ENCODE results near the gene ZEB1. TPM values are rescaled to one million over a fixed set of nuclear protein-coding genes. Genes with fewer than 3 reads are reported as not detected.
"Not testable (repeated sequence)": the region's sequence is repeated elsewhere in the genome, so short reads cannot be mapped to it uniquely, and the experiment has no call there.

The ZEB1 gene
- polyA plus RNA-seq, 3 donors, result 23.0 to 24.6 (median 23.9) TPM

DNA sequence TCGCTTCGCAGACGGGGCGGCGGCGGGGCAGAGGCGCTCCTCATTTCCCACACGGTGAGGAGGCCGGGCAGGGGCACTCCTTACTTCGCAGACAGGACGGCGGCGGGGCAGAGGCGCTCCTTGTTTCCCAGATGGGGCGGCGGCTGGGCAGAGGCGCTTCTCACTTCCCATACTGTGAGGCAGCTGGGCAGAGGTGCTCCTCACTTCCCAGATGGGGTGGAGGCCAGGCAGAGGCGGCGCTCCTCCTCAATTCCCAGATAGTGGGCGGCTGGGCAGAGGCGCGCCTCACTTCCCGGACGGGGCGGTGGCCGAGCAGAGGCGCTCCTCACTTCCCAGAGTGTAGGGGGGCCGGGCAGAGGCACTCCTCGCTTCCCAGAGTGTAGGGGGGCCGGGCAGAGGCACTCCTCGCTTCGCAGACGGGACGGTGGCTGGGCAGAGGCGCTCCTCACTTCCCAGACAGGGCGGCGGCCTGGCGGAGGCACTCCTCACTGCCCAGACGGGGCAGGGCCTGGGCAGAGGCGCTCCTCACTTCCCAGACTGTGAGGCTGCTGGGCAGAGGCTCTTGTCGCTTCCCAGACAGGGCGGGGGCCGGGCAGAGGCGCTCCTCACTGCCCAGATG is 43.1 kb downstream of the ZEB1 start:
- no peak for DNase-seq

GRCh38 chr10:31363696-31364095 is 44.7 kb downstream of the ZEB1 start:
- DNase-seq, result not testable (repeated sequence)

DNA sequence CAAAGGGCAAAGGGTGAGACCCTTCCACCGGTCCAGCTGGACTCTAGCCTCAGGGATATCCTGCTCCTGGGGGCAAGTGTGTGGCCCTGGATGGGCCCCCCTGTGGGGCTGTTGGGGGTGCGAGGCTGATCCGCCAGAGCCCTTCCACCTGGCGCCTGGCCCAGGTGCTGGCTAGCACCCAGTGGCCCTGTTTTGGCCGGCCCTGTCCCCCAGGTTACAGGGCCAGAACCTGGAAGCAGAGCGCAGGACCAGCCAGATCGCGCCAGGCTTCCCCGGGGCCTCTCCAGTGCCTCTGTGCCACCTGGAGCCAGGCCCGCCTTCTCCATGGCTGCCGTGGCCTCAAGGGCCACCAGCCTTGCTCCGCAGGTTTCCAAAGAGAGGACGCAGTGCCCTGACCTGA is 45.2 kb downstream of the ZEB1 start:
- DNase-seq, result not testable (repeated sequence)

- DNase-seq, result no peak
Observed at GRCh38 chr10:31366703-31367102, 47.7 kb downstream of the ZEB1 start.

DNA sequence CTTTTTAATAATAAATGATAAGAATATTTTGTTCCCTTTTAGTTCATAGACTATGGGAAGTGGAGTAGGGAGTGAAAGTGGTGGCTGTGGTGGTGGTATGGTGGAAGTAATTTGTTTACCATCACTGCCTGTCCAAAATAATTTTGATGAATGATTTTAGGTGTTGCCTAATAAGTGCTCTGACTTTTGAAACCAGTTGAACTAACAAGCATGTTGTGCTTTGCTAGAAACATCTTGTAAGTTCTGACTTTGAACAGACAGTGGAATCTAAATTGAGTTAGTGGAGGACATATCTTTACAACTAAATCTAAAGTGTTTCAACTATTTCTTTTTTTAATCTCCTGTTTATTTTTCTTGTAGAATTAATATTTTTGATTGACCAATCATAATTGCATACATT is 49.7 kb downstream of the ZEB1 start:
- no peak for DNase-seq

DNA sequence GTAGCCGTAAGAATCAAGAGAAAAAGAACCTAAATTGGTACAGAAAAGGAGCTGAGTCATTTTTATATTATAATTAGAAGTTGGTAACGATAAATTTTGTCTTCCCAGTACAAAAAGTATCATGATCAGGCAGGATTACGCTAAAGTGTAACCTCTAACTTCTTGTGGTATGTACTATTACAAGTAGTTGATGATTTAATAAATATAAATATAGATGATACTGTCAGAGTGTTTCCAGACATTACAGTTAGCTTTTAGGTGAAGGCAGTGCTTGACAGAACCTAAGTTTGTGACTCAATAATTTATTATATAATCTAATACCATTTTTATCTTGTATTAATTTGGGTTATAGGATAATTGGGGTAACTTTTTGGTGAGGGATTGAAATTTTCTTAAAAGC is 53.4 kb downstream of the ZEB1 start:
- no peak for DNase-seq

- DNase-seq, result no peak
Observed at GRCh38 chr10:31374146-31374696, 55.2 kb downstream of the ZEB1 start.

DNA sequence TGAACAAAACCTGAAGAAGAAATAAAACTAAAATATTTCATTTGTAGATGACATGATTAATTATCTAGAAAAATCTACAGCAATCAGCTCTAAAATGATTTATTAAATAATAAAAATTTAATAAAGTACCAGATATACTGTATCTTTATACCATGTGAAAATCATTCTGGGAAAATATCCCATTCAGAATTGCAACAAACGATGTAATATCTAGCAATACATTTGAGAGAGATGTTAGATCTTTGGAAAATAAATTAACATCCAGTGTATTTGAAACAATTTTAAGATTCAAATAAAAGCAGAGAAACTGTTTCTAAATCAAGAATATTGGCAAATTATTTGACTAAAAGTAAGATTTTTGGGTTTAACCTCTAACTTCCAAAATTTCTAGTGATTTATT is 62.2 kb downstream of the ZEB1 start:
- DNase-seq, result no peak

DNA sequence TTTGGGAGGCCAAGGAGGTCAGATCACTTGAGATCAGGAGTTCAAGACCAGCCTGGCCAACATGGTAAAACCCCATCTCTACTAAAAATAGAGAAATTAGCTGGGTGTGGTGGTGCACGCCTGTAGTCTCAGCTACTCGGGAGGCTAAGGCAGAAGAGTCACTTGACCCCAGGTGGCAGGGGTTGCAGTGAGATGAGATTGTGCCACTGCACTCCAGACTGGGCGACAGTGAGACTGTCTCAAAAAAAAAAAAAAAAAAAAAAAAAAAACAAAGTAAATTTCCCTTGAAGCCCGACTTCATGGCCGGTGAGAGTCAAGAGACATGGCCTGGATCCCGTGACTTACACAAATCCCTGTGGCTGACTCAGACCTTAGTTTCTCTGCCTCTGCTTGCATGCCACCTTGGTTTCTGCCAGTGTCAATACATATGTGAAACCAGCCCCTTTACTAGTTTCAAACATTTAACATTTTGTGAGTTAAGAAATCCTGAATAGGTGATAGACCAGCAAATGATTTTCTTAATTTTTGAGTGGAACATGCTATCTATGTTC is 62.8 kb downstream of the ZEB1 start:
- no peak for DNase-seq

- DNase-seq, result no peak
Observed at GRCh38 chr10:31383810-31384588, 65.0 kb downstream of the ZEB1 start.

DNA sequence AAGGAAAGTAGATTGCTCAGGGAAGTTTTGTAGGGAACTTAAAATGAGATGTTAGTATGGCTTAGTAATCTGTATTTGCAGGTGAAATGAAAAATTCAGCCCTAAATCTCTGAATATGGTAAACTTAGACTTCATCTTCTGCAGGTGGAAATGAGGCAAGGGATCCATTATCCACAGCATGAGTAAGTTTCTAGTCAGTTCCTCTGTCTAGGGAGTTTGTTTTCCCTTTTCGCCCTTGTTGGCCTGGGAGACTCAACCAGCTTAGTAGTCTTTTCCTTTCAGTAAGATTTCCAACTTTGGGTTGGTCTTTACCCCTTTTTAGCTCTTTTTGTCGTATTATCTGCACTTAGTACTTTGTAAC is 65.6 kb downstream of the ZEB1 start:
- DNase-seq, result no peak

GRCh38 chr10:31390804-31391203 is 71.8 kb downstream of the ZEB1 start:
- DNase-seq, result no peak

DNA sequence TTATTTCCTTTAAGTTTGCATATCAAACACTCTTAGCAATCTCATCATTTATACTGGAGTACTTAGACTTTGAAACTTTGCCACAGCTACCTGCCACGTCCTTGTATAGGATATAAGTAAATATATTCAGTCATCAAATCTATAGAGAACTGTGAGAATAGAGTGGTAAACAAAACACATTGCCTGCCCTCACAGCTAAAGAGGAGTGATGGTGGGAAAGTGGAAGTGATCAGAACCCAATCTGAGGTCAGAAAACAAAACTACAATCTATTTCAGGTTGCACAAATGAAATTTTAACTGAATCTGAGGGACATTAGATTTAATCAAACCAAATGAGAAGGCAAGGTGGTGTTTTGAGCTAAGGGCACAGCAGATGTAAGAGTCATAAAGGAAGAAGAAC is 74.8 kb downstream of the ZEB1 start:
- DNase-seq, result no peak

GRCh38 chr10:31395695-31396094 is 76.7 kb downstream of the ZEB1 start:
- DNase-seq, result no peak

DNA sequence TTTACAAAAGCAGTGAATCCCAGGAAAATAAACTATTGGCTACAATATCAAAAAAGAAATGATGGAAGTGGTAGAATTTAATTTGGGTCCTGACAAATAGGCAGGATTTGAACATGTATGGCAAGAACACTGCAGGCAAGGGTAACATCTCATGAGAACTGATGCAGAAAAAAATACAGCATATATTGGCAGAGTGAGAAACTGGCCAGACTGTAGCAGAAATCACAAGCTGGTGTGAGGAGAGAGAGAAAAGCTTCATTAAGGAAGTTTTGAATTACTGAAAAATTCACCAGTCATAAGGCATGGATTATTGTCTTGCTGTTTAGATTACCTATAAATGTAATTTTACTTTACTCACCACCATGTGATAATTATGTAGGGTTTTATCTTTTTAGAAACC is 77.4 kb downstream of the ZEB1 start:
- DNase-seq, result no peak

GRCh38 chr10:31397852-31398251 is 78.8 kb downstream of the ZEB1 start:
- DNase-seq, result no peak

- DNase-seq, result no peak
Observed at GRCh38 chr10:31399171-31399570, 80.2 kb downstream of the ZEB1 start.

DNA sequence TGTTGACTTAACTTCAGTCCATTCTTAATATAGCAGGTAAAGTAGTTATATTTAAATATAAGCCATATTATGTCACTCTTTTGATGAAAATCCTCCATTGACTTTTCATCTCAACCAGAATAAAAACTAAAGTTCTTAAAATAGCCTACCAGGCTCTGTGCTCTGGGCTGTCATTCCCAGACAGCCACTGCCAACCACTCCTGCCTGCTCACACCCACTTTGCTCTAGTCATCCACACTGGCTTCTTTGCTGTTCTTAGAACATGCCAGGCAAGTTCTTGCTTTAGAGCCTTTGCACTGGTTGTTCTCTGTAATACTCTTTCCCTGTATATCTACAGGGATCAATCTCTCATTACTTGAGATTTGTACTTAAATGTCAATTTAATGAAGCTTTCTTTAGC is 80.6 kb downstream of the ZEB1 start:
- no peak for DNase-seq

DNA sequence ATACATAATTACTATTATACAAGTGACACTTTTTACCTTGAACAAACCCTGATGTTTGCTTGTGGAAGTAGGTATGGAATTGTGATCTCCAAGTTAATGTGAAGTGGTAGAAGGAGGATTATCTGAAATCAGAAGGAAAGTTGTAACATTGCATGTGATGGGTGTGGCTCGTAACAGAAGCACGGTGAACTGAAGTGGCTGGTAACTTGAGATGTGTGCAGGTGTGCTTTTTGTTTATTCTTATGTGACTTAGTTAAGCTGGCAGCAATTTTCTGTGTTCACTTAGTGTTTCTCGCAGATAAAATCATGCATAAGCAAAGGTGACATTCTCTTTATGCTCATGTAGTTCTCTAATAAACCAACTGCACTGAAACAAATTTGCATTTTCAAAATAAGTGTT is 82.3 kb downstream of the ZEB1 start:
- no peak for DNase-seq

- DNase-seq, result no peak
Observed at GRCh38 chr10:31404640-31405039, 85.6 kb downstream of the ZEB1 start.

- not testable (repeated sequence) for DNase-seq
Observed at GRCh38 chr10:31405829-31406228, 86.8 kb downstream of the ZEB1 start.

DNA sequence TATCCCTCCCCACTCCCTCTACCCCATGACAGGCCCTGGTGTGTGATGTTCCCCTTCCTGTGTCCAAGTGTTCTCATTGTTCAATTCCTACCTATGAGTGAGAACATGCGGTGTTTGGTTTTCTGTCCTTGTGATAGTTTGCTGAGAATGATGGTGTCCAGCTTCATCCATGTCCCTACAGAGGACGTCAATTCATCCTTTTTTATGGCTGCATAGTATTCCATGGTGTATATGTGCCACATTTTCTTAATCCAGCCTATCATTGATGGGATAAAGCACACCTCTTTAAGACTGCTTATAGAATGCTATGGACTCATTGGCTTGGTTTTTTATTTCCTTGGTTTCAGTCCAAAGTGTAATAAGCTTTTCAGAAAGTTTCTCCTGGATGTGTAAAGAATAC is 93.4 kb downstream of the ZEB1 start:
- DNase-seq, result not testable (repeated sequence)

GRCh38 chr10:31413325-31413724 is 94.3 kb downstream of the ZEB1 start:
- DNase-seq, result no peak

All from renal pelvis (tissue), 4 donors.